Activated T-cell treated with anti-CD3 and anti-CD28 coated beads, Interleukin-2, amount 50 U/mL, for 48 hours (primary cell): ENCODE measurements around the gene PGC.

Source experiments
- DNase-seq, 2 experiments: peaks; one replicate each; pipeline ENCODE4 v3.0.0-alpha.2; 2020

The PGC gene

DNA sequence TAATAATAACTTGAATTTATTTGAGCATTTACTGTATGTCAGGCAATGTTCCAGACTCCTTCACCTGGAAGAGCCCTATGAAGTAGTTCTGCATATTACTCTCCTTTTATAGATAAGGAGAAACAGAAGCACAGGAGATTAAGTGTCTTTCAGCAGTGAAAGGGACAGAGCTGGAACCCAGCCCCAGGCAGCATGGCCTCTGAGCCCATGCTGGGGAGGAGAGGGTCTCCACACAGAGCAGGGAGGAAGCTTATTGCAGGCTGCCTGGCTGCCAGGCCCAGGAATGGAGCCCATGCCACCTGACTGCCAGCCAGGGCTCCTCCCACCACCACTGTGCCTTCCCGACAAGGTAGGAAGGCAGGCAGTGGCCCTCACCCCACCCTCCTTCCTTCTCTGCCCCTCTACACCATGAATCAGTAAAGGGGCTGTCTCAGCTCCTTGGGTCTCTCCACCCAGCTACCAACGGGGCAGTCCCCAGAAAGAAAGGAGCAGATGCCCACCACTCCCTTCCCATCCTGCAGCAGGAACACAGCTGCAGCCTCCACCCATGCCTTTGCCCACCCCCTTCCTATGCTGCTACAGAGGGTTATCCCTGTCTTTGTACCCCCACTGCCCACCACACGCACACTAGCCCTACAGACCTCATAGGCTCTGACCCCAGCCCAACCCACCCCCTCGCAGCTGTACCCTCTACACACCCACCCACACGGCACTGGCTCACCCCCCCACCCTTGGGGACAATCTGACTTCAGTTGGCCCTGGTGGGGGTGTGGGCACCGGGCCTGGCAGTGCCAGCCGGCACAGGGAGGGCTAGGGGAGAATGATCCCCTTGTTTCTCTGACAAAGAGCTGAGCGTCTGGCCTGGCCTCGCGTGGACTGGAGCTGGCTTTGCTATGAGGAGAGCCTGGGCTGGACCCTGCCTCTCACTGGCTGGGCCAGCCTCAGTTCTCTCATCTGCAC lies 53.6 kb downstream of the PGC start:
- DNase-seq: no peak

DNA sequence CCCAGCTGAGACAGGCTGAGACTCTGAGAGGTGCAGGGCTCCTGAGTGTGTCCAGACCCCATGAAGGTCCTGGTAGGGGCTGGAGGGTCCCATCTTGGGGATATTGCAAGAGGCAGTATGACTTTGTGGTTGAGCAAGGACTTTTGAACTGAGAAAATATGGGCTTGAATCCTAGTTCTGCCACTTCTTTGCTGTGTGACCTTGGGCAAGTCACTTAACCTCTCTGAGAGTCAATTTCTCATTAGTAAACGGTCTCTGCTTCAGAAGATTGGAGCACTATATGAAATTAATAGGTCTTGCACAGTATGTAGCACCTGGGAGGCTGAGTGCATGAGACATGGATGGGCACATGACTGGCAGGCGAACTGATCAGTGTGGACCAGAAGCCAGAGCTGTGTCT lies 54.5 kb downstream of the PGC start:
- DNase-seq: no peak

- DNase-seq: no peak
Measured at GRCh38 chr6:41692080-41692675, 55.0 kb downstream of the PGC start.

DNA sequence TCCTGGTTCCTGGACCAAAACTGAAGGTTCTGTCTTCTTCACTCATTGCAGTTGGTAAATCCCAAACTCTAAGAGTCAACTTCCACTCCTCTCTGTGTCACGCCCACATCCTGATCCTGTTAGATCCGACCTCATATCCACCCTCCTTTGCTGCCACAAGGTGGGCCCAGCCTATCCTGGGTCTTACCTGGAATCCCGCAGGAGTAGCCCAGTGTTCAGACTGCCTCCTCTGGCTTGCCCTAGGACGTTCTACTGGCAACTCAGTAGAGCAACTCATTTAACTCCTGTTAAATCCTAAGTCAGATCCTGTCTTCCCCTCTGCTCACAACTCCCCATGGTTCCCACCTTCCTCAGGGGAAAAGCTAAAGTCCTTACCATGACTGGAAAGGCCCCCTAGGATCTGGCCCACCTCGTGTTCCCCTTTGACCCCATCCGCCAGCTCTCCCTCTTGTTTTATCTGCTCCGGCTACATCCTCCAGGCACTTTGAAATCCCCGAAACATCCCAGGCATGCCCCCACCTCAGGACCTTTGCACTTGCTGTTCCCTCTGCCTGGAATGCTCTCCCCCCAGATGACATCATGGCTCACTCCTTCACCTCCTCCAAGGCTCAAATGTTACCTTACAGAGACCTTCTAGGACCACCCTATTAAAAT lies 55.6 kb downstream of the PGC start:
- no peak for DNase-seq

- no peak for DNase-seq
Measured at GRCh38 chr6:41690541-41691330, 56.5 kb downstream of the PGC start.

DNA sequence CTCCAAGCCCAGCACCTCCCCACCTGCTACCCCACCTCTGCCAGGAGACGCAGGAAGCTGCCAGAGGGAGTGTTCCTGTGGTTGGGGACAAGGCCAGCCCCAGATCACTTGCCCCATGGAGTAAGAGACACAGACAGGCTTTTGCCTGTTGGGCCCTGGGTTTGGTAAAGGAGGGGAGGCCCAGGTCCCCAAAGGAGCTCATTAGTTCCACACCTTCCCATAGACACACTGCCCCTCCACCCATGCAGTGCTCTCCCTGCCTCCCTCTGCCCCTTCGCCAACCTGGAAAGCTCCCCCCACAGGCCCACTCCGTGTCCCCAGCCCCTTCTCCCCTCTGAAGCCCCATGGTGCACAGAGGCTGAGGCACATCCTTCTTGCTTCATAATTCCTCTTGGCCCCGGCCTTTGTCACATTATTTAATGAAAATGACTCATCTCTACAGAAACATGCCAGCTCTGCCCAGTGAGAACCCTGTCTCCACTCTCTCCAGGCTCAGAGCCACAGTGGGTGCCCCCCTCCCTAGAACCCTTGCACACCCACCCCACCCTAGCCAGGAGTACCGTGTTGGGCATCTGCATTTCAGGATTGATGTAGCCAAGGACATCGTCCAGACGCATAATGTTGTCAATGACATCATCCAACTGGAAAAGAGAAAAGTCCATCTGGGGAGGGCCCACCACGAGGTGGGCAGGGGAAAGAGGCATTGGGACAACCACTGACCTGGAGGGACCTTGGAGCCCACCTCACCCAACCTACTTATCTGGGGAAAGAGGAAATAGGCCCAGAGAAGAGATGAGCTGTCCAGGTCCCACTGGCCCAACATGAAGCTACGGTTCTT lies 57.8 kb downstream of the PGC start:
- no peak for DNase-seq

DNA sequence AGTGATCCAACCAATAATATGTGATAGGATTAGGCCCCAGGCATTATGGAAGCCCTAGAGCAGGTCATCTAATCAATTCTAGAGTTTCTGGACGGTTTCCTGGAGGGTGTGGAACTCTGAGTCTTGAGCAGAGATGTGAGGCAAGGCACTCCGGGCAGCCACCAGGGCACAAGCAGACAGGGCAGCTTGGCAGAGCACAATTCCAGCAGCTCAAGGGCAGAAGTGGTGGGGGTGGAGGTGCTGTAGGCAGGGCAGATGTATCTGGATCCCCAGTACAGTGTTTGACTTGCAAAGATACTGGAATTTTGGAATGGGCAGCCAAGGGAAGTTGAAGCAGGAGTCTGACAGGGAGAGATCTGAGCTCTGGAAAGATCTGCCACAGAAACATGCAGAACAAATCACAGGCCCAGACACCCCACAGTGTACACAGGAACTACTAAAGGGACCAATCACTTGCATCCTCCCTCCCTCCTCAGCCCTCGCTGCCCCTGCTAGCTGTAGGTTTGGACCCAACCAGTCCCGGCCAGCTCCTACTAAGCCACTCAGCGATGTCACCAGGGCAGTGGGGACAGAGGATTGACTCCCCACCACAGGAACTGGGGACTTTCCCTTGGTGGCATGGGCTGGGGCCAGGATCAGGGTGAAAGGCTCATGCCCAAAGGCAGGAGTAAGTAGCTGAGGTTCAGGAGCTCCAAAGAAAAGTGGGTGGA lies 58.8 kb downstream of the PGC start:
- no peak for DNase-seq

GRCh38 chr6:41687501-41688175 lies 59.6 kb downstream of the PGC start:
- no peak for DNase-seq
